NCI-H526 (cell line): ENCODE measurements around the gene FASTK.
A peak's percentile ranks its signal among the peaks of the same experiment; 100 is the strongest.

ENCODE experiments used
- DNase-seq, 2 experiments: peaks; one replicate each; lab custom pipeline; 2025; lab: John Stamatoyannopoulos, UW

Gene FASTK

DNA sequence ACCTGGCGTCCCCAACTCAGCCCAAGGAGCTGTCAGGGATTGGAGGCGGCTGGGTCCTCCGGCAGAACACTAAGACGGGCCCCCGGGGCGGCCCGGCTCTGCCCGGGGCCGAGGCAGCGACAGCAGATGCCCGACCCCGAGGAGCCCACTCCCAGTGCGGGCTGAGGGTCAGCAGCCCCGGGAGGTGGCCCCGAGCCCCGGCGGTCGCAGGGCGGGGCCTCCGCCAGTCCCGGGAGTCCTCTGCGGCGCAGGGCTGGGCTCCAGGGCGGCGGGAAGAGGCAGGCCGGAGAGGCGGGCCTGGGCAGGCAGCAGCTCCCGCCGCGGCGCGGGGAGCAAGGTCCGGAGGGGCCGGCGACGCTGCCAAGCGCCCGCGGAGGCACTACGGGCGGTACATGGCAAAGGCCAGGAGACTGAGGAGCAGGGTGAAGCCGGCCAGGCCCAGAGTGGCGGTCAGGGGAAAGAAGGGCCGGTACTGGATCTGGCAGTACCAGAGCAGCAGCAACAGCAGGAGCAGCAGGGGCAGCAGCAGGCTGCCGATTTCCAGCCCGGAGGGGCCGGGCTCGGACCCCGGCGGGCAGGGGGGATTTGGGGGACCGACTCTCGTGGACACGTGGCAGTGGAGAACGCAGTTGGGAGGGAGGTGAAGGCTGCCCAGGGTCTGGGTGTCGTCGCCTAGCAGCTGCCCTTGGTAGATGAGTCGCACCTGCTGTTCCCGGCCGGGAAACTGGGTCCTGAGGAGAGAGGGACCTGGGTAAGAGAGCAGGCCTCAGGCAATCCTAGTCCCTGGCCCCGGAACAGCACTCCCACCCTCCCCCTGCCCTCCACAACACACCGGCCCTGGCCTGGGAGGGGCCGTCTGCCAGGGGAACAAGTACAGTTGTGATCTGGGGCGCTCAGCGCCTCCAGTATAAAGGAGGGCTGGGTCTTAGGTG, 827 bp upstream of the FASTK start:
- peak; percentile 48 to 76 for DNase-seq

DNA sequence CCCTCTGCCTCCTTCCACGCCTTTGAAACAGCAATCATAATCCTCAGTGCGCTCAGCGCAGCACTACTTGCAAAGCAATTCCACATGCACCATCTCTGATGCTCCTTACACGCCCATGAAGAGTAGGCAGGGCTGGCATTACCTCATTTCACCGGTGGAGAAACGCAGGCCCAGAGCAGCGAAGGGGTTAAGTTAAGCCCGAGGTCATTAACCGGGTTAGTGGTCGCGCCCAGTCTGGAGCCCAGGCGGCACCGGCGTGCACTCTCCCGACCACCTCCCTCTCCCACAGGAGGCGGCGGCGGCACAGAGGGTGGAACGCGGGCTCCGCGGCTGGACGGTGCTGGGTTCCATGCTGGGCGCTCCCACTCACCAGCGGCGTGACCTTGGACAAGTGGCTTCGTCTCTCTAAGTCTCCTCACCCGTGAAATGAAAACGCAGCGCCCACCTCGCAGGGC, 515 bp downstream of the FASTK start:
- DNase-seq, result peak in 1 of 2 experiments; percentile 41

DNA sequence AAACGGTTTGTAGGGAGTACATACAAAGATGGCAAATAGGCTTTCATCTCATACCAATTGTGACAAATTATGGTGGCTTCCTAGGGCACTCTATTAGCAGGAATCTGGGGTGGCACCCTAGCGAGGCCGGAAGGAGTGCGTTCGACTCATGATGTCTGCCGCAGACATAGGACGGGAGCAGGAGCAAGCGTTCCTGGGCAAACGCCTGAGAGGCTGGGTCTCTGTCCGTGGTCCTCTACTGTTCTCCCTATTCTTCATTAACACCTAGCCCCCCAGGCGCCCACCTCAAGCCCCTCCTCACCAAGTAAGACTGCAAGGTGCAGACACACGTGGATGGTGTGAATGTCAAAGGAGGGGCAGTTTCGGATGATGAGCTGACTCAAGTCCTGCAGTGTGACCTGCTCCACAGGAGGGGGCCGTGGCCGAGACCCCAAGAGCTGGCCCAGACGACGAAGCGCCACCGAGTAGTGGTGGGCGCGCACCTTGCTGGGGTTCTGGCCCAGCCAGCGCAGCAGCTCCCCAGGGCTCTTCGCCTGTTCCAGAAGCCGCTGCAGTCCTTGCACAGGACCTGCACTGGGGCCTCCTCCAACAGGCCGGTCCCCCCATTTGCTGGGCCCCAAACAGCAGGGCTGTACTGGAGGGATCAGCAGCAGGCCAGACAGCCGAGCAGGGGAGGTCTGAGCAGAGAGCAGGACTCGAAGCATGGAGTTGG, 1.3 kb downstream of the FASTK start:
- no peak for DNase-seq

DNA sequence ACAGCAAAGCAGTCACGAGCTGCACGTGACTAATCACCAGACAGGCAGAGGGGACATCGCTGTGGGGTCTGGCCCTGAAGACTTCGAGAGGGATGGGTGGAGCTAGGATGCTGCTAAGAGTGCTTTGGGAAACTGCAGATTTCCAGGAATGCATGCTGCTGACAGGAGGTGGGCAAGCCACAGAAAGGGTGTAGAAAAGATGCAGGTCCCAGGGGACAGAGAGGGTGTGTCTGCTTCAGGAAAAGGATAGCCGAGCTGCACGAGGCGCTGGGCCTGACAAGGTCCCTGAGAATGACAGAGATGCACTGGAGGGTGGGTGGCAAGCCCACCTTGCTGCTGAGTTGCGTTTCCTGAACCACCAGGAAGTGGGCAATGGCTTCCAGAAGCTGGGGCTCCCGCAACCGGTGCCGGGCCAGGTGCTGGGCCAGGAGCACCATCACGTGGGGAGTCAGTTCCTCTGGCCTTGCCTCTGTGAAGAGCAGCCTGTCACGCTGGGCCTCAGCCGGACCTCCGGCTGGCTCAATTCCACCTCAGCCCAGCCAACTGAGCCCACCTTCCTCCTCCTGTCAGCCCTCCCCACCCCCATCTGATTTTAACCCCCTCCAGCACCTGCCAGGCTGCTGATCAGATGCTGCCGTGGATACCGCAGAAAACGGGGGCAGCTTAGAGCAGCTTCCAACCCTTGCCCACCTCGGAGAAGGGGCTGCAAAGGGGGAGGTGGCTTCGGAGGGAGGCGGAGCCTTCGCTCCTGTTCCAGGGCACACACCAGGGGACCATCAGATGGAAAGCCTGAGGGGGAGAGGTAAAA, 2.2 kb downstream of the FASTK start:
- peak in 1 of 2 experiments; percentile 51 for DNase-seq

DNA sequence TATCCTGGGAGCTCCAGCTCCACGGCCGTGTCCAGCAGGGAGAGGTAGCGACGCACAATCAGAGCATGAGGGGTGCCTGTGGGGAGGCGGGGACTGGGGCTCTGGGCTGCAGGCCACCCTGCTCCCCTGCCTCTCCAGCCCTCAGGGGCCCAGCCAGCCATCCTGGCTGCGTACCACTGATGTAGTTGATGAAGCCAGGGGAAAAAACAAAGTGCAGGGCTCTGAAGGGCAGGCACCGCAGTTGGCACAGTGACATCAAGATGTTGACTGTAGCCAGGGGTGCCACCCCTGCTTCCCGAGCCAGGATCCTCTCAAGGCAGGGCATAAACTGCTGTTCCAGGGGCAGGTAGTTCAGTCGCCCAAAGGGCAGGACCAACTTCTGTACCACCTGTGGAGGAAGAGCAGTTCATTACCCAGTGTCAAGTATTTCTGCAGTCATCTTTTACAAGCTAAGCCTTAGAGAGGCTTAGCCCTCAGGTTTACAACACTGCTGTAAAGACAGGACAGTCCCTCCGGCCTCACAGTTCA, 2.8 kb downstream of the FASTK start:
- no peak for DNase-seq

DNA sequence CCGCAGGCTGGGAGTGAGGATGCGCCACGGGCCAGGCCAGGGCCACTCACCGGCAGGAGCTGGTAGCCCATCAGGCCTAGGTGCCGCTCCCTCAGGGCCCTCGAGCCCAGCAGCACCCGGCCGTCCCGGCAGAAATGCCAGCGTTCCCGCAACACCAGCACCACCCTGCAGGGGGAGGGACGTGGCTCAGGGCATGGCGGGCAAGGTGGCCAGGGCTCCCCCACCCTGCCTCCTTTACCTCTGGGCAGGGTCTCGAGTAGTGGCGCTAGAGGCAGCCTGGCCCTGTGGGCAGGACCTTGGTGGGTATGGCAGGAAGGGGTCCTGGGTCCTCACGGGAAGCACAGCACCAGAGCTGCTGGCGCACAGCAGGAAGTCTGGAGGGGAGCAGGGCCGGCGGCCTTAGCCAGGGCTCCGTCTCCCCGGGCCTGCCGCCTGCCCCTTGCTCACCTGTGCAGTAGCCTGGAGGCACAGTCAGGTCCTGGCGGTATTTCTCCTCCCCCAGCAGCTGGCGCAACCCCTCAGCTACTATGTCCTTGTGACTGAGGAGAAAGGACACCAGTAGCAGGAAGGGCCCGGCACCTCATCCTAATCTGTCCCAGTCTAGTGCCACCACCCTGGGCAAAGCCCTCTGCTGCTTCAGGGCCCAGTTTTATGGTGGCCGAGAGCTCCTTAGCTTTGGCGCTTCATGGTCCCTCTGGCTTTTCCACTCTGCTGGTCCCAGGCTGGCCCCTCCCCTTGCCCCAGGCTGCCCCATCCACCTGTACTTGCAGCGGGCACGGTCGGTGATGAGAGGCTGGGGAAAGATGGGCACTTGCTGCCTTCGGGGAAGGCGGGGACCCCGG, 3.5 kb downstream of the FASTK start:
- DNase-seq, result peak in 1 of 2 experiments; percentile 68

DNA sequence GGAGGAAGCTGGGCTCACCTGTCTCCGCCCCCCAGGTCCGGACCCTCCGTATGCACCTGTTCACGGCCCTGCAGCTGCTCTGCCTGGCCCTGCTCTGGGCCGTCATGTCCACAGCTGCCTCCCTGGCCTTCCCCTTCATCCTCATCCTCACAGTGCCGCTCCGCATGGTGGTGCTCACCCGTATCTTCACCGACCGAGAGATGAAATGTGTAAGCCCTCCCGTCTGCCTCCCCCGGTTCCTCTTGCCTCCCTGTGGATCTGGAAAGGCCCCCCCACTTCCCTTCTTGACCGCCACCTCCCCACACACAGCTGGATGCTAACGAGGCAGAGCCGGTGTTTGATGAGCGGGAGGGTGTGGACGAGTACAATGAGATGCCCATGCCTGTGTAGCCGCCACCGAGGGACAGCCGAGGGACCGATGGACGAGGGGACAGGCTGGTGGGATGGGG, 4.6 kb downstream of the FASTK start:
- no peak for DNase-seq

DNA sequence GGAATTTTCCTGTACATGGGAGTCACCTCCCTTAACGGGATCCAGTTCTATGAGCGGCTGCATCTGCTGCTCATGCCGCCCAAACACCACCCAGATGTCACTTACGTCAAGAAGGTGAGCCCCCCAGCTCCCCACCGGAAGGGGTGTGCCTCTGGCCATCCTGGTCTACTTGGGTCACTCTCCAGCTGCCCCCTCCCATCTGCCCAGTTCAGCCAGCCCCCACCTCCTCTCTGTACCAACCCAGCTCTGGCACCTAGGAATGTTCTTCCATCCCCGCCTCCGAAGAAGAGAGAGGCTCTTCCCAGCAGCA, 5.0 kb downstream of the FASTK start:
- DNase-seq, result no peak

DNA sequence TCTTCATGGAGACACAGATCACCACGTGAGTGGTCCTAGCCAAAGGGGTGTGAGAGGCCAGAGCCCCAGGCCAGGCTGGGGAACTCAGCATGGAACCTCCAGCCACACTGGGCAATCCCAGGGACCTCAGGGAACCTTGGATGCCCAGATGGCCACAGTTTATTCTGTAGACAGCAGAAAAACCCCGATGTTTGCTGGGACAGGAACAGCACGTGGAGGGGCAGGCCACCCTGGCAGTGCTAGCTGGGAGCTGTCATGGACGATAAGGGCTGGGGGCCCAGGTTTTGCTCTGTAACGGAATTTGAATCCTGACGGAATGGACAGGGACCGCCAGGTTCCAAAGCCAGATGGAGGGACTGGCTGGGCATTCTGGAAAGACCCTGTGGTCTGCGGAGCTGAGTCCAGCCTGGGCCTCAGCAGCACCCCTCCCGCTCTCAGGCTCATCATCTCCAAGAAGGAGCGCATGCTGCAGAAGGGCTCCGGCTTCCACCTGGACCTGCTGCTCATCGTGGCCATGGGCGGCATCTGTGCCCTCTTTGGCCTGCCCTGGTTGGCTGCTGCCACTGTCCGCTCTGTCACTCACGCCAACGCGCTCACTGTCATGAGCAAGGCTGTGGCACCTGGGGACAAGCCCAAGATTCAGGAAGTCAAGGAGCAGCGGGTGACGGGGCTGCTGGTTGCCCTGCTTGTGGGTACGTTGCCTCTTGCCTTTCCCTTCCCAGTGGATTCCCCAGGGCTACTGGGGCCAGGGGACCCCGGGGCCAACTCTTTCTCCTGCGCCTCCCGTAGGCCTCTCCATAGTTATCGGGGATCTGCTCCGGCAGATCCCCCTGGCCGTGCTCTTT, 5.6 kb downstream of the FASTK start:
- DNase-seq, result no peak

DNA sequence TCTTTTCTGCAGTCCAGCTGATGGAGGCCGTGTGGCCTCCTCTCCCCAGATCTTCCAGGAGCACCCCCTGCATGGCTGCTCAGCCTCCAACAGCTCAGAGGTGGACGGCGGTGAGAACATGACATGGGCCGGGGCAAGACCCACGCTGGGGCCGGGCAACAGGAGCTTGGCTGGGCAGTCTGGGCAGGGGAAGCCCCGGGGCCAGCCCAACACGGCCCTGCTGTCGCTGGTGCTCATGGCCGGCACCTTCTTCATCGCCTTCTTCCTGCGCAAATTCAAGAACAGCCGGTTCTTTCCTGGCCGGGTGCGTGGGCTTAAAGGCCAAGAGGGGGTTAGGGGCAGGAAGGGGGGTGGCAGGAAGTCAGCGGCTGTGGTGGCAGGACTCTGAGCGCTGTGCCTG, 6.6 kb downstream of the FASTK start:
- DNase-seq, result no peak

DNA sequence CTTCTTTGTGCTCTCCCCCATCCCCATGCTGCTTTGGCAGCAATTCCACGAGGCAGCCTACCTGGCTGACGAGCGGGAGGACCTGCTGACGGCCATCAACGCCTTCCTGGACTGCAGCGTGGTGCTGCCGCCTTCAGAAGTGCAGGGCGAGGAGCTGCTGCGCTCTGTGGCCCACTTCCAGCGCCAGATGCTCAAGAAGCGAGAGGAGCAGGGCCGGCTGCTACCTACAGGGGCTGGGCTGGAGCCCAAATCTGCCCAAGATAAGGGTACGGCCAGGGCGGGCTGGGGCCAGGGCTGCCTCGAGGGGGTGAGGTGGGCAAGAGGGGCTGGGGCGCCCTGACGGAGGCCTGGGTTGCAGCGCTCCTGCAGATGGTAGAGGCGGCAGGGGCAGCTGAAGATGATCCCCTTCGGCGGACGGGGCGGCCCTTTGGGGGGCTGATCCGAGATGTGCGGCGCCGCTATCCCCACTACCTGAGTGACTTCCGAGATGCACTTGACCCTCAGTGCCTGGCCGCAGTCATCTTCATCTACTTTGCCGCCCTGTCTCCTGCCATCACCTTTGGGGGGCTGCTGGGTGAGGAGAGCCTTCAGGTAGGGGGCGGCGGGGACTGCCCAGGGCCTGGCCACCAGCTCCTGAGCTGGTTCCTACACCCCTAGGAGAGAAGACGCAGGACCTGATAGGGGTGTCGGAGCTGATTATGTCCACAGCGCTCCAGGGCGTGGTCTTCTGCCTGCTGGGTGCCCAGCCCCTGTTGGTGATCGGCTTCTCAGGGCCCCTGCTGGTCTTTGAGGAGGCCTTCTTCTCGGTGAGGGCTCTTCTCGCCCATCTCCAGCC, 9.4 kb downstream of the FASTK start:
- DNase-seq, result no peak

DNA sequence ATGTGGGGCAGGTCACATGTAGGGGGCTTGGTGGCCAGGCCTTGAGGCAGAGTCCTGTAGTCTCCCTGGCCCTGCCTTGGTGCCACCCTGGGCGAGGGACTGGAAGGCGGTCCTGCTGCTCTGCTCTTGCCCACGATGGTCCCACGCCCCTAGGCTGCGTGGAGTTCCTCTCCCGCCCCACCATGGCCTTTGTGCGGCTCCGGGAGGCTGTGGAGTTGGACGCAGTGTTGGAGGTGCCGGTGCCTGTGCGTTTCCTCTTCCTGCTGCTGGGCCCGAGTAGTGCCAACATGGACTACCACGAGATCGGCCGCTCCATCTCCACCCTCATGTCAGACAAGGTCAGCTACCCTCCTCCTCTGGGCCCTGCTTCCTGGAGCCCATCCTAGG, 10.0 kb downstream of the FASTK start:
- no peak for DNase-seq

DNA sequence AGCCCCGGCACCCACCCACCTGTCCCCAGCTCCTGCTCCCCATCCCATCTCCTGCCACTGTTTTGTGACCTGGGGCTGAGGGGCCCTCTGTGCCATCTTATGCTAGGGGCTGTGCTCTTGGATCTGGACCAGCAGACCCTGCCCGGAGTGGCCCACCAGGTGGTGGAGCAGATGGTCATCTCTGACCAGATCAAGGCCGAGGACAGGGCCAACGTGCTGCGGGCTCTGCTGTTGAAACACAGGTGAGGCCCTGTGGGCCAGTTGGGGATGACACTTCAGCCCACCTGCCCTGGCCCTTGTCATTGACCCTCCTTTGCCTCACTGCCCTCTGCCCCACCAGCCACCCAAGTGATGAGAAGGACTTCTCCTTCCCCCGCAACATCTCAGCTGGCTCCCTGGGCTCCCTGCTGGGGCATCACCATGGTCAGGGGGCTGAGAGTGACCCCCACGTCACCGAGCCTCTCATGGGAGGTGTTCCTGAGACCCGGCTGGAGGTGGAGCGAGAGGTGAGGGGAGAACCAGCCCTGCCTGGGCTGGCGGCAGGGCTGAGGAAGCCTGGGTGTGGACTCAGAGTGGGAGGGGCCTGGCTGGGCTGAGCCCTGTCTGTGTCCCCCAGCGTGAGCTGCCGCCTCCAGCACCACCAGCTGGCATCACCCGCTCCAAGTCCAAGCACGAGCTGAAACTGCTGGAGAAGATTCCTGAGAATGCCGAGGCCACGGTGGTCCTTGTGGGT, 10.6 kb downstream of the FASTK start:
- DNase-seq, result no peak

DNA sequence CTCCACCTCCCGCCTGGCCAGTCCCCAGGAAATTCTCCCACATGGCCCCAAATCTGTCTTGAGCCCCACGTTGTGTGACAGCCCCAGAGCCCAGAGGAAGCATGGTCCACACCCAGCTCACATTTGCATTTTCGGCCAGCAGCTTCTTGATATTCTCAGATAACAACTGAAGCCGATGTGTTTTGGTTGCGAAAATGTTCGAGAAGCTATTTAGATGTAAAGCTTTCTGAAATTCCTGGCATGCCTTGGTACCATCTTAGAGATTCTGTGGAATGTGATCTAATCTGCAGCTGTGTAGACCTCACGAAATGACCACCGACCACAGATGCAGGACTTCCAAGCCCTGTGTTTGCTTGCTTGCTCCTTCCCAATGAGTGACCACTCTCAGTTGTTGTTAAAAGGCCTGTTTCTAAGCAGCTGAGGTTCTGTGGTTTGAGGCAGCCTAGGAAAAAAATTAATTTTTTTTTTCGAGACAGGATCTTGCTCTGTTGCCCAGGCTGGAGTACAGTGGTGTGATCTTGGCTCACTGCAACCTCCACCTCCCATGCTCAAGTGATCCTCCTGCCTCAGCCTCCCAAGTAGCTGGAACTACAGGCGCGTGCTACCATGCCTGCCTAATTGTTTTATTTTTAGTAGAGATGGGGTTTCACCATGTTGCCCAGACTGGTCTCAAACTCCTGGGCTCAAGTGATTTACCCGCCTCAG, 12.4 kb downstream of the FASTK start:
- DNase-seq, result no peak

DNA sequence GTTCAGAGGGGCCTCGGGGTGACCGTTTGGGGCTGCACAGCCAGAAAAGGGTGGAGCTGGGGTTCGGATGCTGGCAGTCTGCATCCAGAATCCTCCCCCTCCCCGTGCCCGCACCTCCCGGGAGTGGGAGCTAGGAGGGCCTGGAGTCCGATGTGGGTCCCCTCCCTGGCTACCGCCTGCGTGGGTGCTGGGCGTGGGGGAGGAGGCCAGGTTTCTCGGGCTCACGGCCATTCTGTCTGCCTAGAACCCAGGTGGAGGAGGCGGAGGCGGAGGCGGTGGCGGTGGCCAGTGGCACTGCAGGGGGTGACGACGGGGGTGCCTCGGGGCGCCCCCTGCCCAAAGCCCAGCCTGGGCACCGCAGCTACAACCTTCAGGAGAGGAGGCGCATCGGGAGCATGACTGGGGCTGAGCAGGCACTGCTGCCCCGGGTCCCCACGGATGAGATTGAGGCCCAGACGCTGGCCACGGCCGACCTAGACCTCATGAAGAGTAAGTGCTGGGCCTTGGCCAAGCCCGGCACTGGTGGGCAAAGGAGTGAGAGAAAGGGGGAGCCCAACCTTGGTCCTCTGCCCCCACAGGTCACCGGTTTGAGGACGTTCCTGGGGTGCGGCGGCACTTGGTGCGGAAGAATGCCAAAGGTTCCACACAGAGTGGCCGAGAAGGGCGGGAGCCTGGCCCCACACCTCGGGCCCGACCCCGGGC, 14.2 kb downstream of the FASTK start:
- no peak for DNase-seq

DNA sequence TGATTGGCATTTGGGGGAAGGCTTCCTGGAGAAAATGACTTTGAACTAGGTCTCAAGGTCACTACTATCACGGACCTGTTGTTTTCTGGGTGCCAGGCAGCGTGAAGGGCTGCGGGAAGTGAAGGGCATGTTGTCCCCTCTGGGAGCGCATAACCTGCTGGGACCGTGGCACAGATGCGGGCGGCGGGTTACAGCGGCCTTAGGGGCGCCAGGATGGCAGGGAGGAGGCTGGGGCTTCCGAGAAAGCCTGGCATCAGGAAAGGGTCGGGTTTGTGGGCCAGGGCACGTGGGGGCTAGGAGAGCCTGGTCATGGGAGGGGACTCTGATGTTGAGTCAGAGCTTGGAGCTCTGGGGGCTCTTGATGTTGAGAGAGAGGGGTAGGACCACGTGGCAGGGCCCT, 15.1 kb downstream of the FASTK start:
- no peak for DNase-seq

DNA sequence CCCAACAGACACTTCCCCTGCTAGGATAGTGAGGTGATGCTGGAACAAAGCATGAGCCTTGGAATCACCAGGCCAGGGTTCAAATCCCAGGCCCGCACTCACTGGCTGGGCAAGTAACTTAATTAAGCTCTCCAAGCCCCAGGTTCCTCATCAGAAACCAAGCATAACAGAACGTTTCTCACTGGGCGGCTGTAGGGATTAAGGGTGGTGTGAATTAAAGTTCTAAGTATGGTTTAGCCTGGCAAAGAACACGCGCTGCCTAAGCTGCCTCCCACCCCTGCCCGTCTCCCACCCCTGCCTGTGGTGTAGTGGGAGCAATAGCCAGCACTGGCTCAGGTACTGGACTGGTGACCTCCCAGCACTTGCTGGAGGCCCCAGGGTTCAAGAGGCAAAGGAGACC, 15.6 kb downstream of the FASTK start:
- DNase-seq, result no peak
